HG03025 (cell line): ENCODE results near the gene TADA3.
"Not testable (repeated sequence)": the region's sequence is repeated elsewhere in the genome, so short reads cannot be mapped to it uniquely, and the experiment has no call there.

Experiments
- ATAC-seq: cut with Tn5 transposase; IDR thresholded peaks from one replicate; pipeline ENCODE4 v1.9.1; 2021; ENCODE audit warnings: mild to moderate bottlenecking, moderate library complexity; ENCODE audit not compliant: unreplicated experiment, low FRiP score

Gene TADA3

GRCh38 chr3:9786209-9786739 lies 6.0 kb downstream of the TADA3 start:
- ATAC-seq, result no peak

DNA sequence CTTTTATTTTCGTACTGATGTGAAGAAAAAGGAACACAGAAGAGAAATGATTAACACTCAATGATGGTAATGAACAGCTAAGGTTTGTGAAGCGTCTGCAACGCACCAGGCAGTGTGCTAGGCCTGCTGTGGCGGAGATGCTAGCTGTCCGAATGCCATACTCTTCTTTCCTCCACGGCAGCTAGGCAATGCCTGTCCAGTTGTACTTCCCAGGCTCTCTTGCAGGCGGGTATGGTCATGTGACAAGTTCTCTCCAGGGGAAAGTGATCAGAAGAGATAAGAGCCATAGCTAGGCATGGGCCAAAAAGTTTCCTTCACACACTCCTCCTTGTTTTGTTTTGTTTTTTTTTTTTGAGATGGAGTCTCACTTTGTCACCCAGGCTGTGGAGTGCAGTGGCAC lies 6.7 kb downstream of the TADA3 start:
- ATAC-seq, result no peak

GRCh38 chr3:9784965-9785364 lies 7.3 kb downstream of the TADA3 start:
- ATAC-seq, result no peak

DNA sequence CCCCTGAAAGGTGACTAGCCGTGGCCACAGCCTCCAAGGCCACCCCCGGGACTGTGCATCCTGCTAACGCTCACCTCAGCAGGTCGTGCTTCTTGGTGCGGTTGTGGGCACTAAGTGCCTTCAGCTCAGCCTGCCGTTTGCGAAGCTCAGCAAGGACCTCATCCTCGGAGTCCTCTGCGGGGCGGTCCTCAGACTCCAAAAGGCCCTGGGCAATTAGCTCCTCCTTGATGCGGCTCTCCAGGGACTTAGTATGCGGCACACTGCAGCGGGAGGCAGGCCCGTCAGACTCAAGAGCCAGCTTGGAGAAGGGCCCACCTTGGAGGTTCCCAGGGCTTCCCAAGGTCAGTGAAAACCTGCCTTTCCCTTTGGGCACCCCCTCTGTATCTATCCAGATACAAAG lies 8.3 kb downstream of the TADA3 start:
- no peak for ATAC-seq

DNA sequence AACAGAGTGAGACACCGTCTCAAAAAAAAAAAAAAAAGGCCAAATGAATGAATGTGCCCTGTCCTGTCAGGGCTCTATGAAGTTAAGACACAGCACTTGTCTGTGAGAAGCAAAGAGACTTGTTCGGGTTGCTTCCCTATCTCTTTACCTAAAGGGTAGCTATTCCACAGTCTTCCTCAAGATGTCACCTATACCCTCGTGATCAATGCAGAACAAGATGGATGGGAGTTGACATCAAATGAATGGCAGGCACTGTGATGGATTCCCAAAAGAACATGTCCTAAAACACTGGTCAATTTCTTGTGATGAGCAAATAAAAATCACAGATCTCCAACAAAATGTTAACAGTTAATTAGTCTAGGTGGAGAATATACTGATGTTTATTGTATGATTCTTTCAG lies 9.5 kb downstream of the TADA3 start:
- no peak for ATAC-seq

DNA sequence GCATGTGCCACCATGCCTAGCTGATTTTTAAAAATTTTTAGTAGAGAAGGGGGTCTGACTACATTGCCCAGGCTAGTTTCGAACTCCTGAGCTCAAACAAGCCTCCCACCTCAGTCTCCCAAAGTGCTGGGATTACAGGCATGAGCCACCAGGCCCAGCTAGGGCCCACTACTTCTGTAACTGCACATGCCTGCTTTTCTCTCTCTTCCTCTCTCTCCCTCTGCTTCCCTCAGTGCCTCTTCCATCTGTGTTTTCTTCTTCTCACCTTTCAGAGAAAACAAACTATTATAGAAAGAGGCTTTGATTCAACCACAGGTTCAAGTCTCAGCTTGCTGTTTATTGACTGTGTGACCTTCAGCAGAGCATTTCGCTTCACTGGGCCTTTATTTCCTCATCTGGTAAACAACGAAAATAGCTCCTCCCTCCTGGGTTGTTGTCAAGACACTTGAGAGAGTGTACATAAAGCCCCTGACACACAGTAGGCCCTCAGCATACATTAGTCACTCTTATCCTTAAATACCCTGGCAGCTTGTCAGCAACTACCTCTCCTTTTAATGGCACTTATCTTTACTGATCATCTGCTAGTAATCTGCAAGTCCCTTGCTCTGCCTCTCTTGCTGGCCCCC lies 10.2 kb downstream of the TADA3 start:
- ATAC-seq, result no peak

- no peak for ATAC-seq
Measured at GRCh38 chr3:9781551-9781950, 10.7 kb downstream of the TADA3 start.

DNA sequence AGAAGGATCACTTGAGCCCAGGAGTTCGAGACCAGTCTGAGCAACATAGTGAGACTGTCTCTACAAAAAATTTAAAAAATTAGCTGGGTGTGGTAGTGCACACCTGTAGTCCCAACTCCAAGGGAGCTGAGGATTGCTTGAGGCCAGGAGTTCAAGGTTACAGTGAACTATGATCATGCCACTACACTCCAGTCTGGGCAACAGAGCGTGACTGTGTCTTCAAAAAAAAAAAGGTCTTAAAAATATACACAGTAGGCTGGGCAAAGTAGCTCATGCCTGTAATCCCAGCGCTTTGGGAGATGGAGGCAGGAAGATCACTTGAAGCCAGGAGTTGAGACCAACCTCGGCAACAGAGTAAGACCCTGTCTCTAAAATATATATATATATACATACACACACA lies 11.4 kb downstream of the TADA3 start:
- ATAC-seq, result no peak

DNA sequence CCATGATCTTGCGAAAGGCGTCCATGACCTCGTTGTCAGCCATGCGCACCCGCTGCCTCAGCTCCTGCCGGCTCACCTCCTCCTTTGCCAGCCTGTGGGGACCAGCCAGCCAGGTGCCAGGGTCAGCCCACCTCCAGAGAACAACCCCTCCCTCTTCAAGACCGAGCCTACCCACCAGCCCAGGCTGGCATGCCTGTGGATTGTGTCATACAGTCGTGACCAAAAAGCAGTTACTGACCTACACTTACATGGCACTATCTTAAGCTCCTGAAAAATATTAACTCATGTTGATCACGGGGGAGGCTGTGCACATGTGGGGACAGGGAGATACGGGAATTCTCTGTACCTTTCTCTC lies 11.8 kb downstream of the TADA3 start:
- ATAC-seq, result no peak

DNA sequence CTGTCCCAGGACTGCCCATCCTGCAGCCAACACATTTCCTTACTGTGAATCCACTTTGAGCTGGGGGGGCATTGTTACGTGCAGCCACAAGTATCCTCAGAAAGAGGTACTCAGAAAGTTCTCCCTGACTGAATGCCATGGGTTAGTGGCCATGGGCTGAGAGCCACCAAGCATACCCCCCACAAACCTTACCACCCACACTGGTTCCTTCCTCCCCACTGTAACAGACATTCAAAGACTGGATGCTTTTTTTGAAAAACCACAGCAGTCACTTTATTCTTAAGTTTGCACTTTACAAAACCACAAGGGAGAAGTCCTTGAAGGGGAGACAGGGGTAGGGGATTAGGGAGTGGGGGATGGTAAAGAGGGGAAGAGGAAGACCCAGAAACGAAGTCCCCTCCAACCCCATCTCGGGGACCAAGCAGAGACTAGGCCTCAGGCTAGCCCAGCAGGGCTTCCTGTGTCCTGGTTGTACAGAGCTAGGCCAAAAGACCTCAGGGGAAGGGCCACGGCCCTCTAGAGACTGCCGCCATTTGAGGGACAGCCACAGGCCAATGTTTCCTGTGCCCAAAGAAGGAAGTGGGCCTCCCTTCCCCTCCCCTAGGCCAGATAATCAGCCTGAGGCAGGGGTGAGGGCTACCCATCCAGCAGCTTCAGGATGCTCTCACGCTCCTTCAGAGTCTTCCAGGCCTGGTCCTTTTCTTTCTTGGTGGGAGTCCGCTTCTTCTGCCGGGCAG lies 12.4 kb downstream of the TADA3 start:
- no peak for ATAC-seq

DNA sequence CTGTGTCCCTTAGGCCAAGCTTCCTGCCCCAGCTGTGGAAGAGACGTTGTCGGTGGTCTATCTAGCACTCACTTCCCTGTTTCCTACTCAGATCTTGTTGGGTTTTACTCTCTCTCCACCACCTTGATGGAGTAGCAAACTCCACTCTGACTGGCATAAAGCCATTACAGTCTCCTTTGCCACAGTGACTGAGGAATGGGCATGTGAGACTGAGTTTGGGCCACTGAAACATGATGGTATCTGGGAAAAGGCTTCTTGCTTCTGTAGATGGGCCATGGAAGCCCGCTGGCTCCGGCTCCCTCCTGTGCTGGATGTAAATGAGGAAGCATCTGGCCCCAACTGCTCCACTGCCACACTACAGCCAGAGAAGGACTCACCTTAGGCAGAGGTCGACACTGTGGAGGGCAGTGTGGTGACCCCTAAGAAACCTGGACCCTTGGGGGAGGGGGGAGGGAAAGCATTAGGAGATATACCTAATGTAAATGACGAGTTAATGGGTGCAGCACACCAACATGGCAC lies 13.1 kb downstream of the TADA3 start:
- ATAC-seq, result no peak

GRCh38 chr3:9778143-9779074 lies 13.9 kb downstream of the TADA3 start:
- no peak for ATAC-seq

DNA sequence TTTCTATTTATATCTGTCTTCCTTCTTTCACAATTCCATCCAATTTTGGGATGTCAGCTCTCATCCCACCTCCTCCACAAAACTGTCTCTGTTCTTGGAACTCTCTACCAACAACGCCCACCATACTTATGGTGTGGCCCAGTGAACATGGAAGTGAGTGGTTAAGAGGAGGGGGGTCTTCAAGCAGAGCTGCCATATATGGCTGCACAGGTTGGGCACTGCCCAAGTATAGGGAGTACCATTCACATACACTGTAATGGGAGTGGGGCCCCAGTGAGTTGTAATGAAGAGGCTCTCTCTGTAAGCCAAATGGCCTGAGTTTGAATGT lies 14.6 kb downstream of the TADA3 start:
- no peak for ATAC-seq

- no peak for ATAC-seq
Measured at GRCh38 chr3:9776896-9777693, 15.2 kb downstream of the TADA3 start.

GRCh38 chr3:9771007-9771406 lies 21.3 kb downstream of the TADA3 start:
- not testable (repeated sequence) for ATAC-seq

GRCh38 chr3:9770276-9770812 lies 21.9 kb downstream of the TADA3 start:
- no peak for ATAC-seq

GRCh38 chr3:9769426-9770275 lies 22.6 kb downstream of the TADA3 start, which contains the start of gene CAMK1:
Gene CAMK1 (minus strand): TSS chr3:9769947. CDS start chr3:9767749, 2,198 bp downstream.
- no peak for ATAC-seq

GRCh38 chr3:9769012-9769411 lies 23.3 kb downstream of the TADA3 start:
- ATAC-seq, result no peak
